ENCODE measurements around the gene SBK3.

The SBK3 gene

GRCh38 chr19:55543567-55543966 is 1.8 kb downstream of the SBK3 start:
- Histone ChIP-seq H3K9ac (ENCODE audit: low read length) (no peak overlapping the region), H3K36me3 (ENCODE audit: control insufficient read depth, insufficient read depth, low read length) (no peaks in the 10 kb centered on the region), H4K8ac (ENCODE audit: low read depth, low read length) (no peak overlapping the region), H4K5ac (ENCODE audit: low read length) (no peak overlapping the region), H3K18ac (ENCODE audit: low read length) (no peak overlapping the region), H3K79me2 (ENCODE audit: control insufficient read depth, insufficient read depth, low read length) (no peaks in the 10 kb centered on the region), H3K79me1 (ENCODE audit: low read length) (no peaks in the 10 kb centered on the region), H2BK120ac (ENCODE audit: low read depth, low read length) (no peak overlapping the region), H3K56ac (ENCODE audit: low read length) (no peak overlapping the region), H2BK5ac (ENCODE audit: low read length) (no peak overlapping the region), H2BK15ac (replicated peaks; ENCODE audit: low read depth) (no peak overlapping the region), H3K4me3 (ENCODE audit: low read length) (no peak overlapping the region), H2AK5ac (ENCODE audit: low read length) (no peak overlapping the region), H3K4ac (ENCODE audit: low read depth, low read length) (no peak overlapping the region), H3K23ac (ENCODE audit: low read length) (no peak overlapping the region), H3K4me2 (ENCODE audit: low read length) (no peak overlapping the region), H3K4me1 (ENCODE audit: control insufficient read depth, low read depth, low read length) (no peaks in the 10 kb centered on the region), H3K27ac (ENCODE audit: low read depth, low read length) (no peak overlapping the region), H3K27me3 (ENCODE audit: insufficient read depth, low read length, poor library complexity) (no peaks in the 10 kb centered on the region)
- WGBS (ENCODE audit: extremely low coverage, insufficient coverage, low lambda C conversion rate), result 100% methylated on average over 2 of the region's 5 CpGs
- DNase-seq, result no peak

DNA sequence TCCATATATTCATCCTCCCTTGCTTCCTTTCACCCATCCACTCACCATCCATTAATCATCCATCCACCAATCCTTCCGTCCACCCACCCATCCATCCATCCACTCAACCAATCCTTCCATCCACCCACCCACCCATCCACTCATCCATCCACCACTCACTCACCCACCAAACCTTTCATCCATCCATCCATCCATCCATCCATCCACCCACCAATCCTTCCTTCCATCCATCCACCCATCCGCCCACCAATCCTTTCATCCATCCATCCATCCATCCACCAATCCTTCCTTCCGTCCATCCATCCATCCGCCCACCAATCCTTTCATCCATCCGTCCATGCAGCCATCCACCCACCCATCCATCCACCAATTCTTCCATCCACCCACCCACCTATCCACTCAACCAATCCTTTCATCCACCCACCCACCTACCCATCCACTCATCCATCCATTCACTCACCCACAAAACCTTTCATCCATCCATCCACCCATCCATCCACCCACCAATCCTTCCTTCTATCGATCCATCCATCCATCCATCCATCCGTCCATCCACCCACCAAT is 3.0 kb downstream of the SBK3 start:
- no peaks in the 10 kb centered on the region for H3K27me3 ChIP-seq (ENCODE audit: insufficient read depth, low read length, poor library complexity)
- no peak overlapping the region for H3K23ac ChIP-seq (ENCODE audit: low read length)
- H3K27ac ChIP-seq (ENCODE audit: low read depth, low read length), result no peak overlapping the region
- no peak overlapping the region for H3K4me2 ChIP-seq (ENCODE audit: low read length)
- H3K4me3 ChIP-seq (ENCODE audit: low read length), result no peak overlapping the region
- H2AK5ac ChIP-seq (ENCODE audit: low read length), result no peak overlapping the region
- WGBS (ENCODE audit: extremely low coverage, insufficient coverage, low lambda C conversion rate), result 100% methylated on average over 6 of the region's 7 CpGs
- H4K5ac ChIP-seq (ENCODE audit: low read length), result no peak overlapping the region
- H3K56ac ChIP-seq (ENCODE audit: low read length), result no peak overlapping the region
- H2BK5ac ChIP-seq (ENCODE audit: low read length), result no peak overlapping the region
- H3K4ac ChIP-seq (ENCODE audit: low read depth, low read length), result no peak overlapping the region
- no peak overlapping the region for H3K18ac ChIP-seq (ENCODE audit: low read length)
- no peak overlapping the region for H2BK120ac ChIP-seq (ENCODE audit: low read depth, low read length)
- no peak for DNase-seq
- H4K8ac ChIP-seq (ENCODE audit: low read depth, low read length), result no peak overlapping the region
- H3K9ac ChIP-seq (ENCODE audit: low read length), result no peak overlapping the region
- no peaks in the 10 kb centered on the region for H3K4me1 ChIP-seq (ENCODE audit: control insufficient read depth, low read depth, low read length)
- H3K79me2 ChIP-seq (ENCODE audit: control insufficient read depth, insufficient read depth, low read length), result no peaks in the 10 kb centered on the region
- H3K36me3 ChIP-seq (ENCODE audit: control insufficient read depth, insufficient read depth, low read length), result no peaks in the 10 kb centered on the region
- no peaks in the 10 kb centered on the region for H3K79me1 ChIP-seq (ENCODE audit: low read length)
- no peak overlapping the region for H2BK15ac ChIP-seq (replicated peaks; ENCODE audit: low read depth)

DNA sequence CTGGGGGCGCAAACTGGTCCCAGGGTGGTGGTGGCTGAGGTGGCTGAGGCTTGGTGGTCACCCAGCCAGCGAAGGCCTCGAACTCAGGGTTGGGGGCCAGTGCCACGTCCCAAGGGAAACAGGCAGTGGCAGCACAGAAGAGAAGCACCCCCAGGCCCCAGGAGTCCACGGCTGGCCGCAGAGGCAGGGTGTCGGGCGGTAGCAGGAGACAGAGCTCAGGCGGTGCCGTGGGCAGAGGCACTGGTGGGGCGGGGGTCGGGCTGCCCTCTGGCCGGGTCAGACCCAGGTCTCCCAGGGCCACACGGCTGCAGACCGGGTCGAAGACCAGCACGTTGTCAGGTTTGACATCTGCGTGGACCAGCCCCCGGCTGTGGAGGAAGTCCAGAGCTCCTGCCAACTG is 4.3 kb downstream of the SBK3 start:
- WGBS (ENCODE audit: extremely low coverage, insufficient coverage, low lambda C conversion rate), result no CpG with 5 or more reads among the region's 19 CpGs
- Histone ChIP-seq H2BK5ac (ENCODE audit: low read length) (no peak overlapping the region), H3K79me2 (ENCODE audit: control insufficient read depth, insufficient read depth, low read length) (no peaks in the 10 kb centered on the region), H3K4me3 (ENCODE audit: low read length) (no peak overlapping the region), H3K56ac (ENCODE audit: low read length) (no peak overlapping the region), H3K23ac (ENCODE audit: low read length) (no peak overlapping the region), H3K9ac (ENCODE audit: low read length) (no peak overlapping the region), H2BK15ac (replicated peaks; ENCODE audit: low read depth) (no peak overlapping the region), H4K8ac (ENCODE audit: low read depth, low read length) (no peak overlapping the region), H3K27ac (ENCODE audit: low read depth, low read length) (no peak overlapping the region), H3K36me3 (ENCODE audit: control insufficient read depth, insufficient read depth, low read length) (no peaks in the 10 kb centered on the region), H4K5ac (ENCODE audit: low read length) (no peak overlapping the region), H3K27me3 (ENCODE audit: insufficient read depth, low read length, poor library complexity) (no peaks in the 10 kb centered on the region), H3K4ac (ENCODE audit: low read depth, low read length) (no peak overlapping the region), H3K4me1 (ENCODE audit: control insufficient read depth, low read depth, low read length) (no peaks in the 10 kb centered on the region), H3K18ac (ENCODE audit: low read length) (no peak overlapping the region), H3K79me1 (ENCODE audit: low read length) (no peaks in the 10 kb centered on the region), H3K4me2 (ENCODE audit: low read length) (no peak overlapping the region), H2AK5ac (ENCODE audit: low read length) (no peak overlapping the region), H2BK120ac (ENCODE audit: low read depth, low read length) (no peak overlapping the region)
- no peak for DNase-seq

DNA sequence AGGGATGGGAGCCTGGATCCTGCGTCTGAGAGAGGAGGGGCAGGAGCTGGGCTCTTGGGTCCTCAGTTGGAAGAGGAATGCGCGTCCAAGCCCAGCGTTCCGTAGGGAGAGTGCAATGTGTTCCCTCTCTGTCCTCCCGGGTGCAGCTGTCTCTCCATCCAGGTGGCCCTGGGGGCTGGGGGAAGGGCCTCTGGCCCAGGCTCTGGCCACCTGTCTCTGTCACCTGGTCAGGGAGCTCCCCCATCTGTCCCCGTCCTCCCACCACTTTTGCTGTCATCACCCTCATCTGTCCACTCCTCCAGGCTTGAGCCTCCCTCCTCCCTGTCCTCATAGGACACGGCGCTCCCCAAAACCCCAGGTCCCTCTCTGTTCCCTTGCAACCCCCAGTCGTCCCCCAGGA is 4.7 kb downstream of the SBK3 start:
- no peak overlapping the region for H3K9ac ChIP-seq (ENCODE audit: low read length)
- H3K4me3 ChIP-seq (ENCODE audit: low read length), result no peak overlapping the region
- H4K5ac ChIP-seq (ENCODE audit: low read length), result no peak overlapping the region
- no peak overlapping the region for H3K27ac ChIP-seq (ENCODE audit: low read depth, low read length)
- H3K56ac ChIP-seq (ENCODE audit: low read length), result no peak overlapping the region
- H2BK120ac ChIP-seq (ENCODE audit: low read depth, low read length), result no peak overlapping the region
- DNase-seq, result no peak
- no peak overlapping the region for H3K4ac ChIP-seq (ENCODE audit: low read depth, low read length)
- H3K27me3 ChIP-seq (ENCODE audit: insufficient read depth, low read length, poor library complexity), result no peaks in the 10 kb centered on the region
- H3K4me1 ChIP-seq (ENCODE audit: control insufficient read depth, low read depth, low read length), result no peaks in the 10 kb centered on the region
- H4K8ac ChIP-seq (ENCODE audit: low read depth, low read length), result no peak overlapping the region
- H2AK5ac ChIP-seq (ENCODE audit: low read length), result no peak overlapping the region
- H2BK5ac ChIP-seq (ENCODE audit: low read length), result no peak overlapping the region
- H3K79me2 ChIP-seq (ENCODE audit: control insufficient read depth, insufficient read depth, low read length), result no peaks in the 10 kb centered on the region
- H3K36me3 ChIP-seq (ENCODE audit: control insufficient read depth, insufficient read depth, low read length), result no peaks in the 10 kb centered on the region
- no CpG with 5 or more reads among the region's 10 CpGs for WGBS (ENCODE audit: extremely low coverage, insufficient coverage, low lambda C conversion rate)
- H3K23ac ChIP-seq (ENCODE audit: low read length), result no peak overlapping the region
- no peak overlapping the region for H2BK15ac ChIP-seq (replicated peaks; ENCODE audit: low read depth)
- H3K79me1 ChIP-seq (ENCODE audit: low read length), result no peaks in the 10 kb centered on the region
- no peak overlapping the region for H3K18ac ChIP-seq (ENCODE audit: low read length)
- no peak overlapping the region for H3K4me2 ChIP-seq (ENCODE audit: low read length)

GRCh38 chr19:55539090-55539984 is 6.0 kb downstream of the SBK3 start:
- WGBS (ENCODE audit: extremely low coverage, insufficient coverage, low lambda C conversion rate), result no CpG with 5 or more reads among the region's 33 CpGs
- no peak overlapping the region for H3K56ac ChIP-seq (ENCODE audit: low read length)
- H3K18ac ChIP-seq (ENCODE audit: low read length), result no peak overlapping the region
- no peak overlapping the region for H2BK5ac ChIP-seq (ENCODE audit: low read length)
- no peak overlapping the region for H3K23ac ChIP-seq (ENCODE audit: low read length)
- H3K36me3 ChIP-seq (ENCODE audit: control insufficient read depth, insufficient read depth, low read length), result no peaks in the 10 kb centered on the region
- H2AK5ac ChIP-seq (ENCODE audit: low read length), result no peak overlapping the region
- H3K79me2 ChIP-seq (ENCODE audit: control insufficient read depth, insufficient read depth, low read length), result no peaks in the 10 kb centered on the region
- H3K9ac ChIP-seq (ENCODE audit: low read length), result no peak overlapping the region
- H3K27me3 ChIP-seq (ENCODE audit: insufficient read depth, low read length, poor library complexity), result no peaks in the 10 kb centered on the region
- no peak overlapping the region for H4K5ac ChIP-seq (ENCODE audit: low read length)
- no peak overlapping the region for H3K4me3 ChIP-seq (ENCODE audit: low read length)
- no peaks in the 10 kb centered on the region for H3K79me1 ChIP-seq (ENCODE audit: low read length)
- no peak overlapping the region for H3K4me2 ChIP-seq (ENCODE audit: low read length)
- no peaks in the 10 kb centered on the region for H3K4me1 ChIP-seq (ENCODE audit: control insufficient read depth, low read depth, low read length)
- no peak overlapping the region for H3K27ac ChIP-seq (ENCODE audit: low read depth, low read length)
- no peak overlapping the region for H3K4ac ChIP-seq (ENCODE audit: low read depth, low read length)
- no peak overlapping the region for H2BK120ac ChIP-seq (ENCODE audit: low read depth, low read length)
- H2BK15ac ChIP-seq (replicated peaks; ENCODE audit: low read depth), result no peak overlapping the region
- no peak for DNase-seq
- no peak overlapping the region for H4K8ac ChIP-seq (ENCODE audit: low read depth, low read length)
